Endothelial cell of umbilical vein (primary cell): ENCODE measurements around the gene SLC30A3. TPM values are rescaled to one million over a fixed set of nuclear protein-coding genes. Genes with fewer than 3 reads are reported as not detected.

Source experiments
- BruUV-seq: library from RNA; stranded (reverse); fragments of 400-500 nt; replicated peaks from 2 replicates; lab custom pipeline; 2021; lab: Mats Ljungman, UMichigan
- CTCF ChIA-PET: fragments of 300-600, 350-600 bp; sonication (Branson Sonifier 250); formaldehyde crosslinking; loops from one replicate; lab custom pipeline; 2021; ENCODE audit warnings: antibody characterized with exemption, inconsistent platforms; lab: Charles Lee
- POLR2A ChIA-PET: fragments of 300-600, 350-600 bp; sonication (Branson Sonifier 250); formaldehyde crosslinking; loops from one replicate; lab custom pipeline; 2021; ENCODE audit warnings: antibody characterized with exemption, inconsistent platforms; lab: Charles Lee
- DNase-seq: peaks from one replicate; pipeline ENCODE4 v3.0.0-alpha.2; 2011; ENCODE audit warnings: low read depth, low spot score
- FAIRE-seq: peaks from 2 replicates; lab custom pipeline; 2011; peaks lifted over from hg19 to GRCh38; lab: Jason Lieb, UNC
- H2AFZ ChIP-seq: 2 replicates; pipeline ENCODE4 v1.6.0; 2012; ENCODE audit warnings: low read depth, low read length, control low read depth, inconsistent platforms
- H3K27ac ChIP-seq: 2 replicates; pipeline ENCODE4 v1.5.1; 2011; ENCODE audit warnings: low read depth, mild to moderate bottlenecking, control low read depth, low read length, moderate library complexity; ENCODE audit not compliant: insufficient read depth
- H3K27me3 ChIP-seq, 2 experiments: 2 replicates each; pipeline versions ENCODE4 v1.6.0 to v1.6.1; 2011; ENCODE audit warnings: low read length in 2 of 2, mixed read lengths in 1 of 2; ENCODE audit not compliant: control insufficient read depth in 2 of 2, insufficient read depth in 2 of 2
- H3K36me3 ChIP-seq, 2 experiments: 2 replicates in 1 of 2; 3 replicates in 1 of 2; pipeline ENCODE4 v1.5.1; 2011; ENCODE audit warnings: low read length in 2 of 2, mild to moderate bottlenecking in 1 of 2, moderate library complexity in 1 of 2; ENCODE audit not compliant: control insufficient read depth in 2 of 2, insufficient read depth in 2 of 2; ENCODE audit errors: extremely low read depth in 1 of 2
- H3K4me1 ChIP-seq: 3 replicates; pipeline ENCODE4 v1.5.1; 2011; ENCODE audit warnings: mild to moderate bottlenecking, low read length; ENCODE audit not compliant: control insufficient read depth, insufficient read depth; ENCODE audit errors: extremely low read depth
- H3K4me2 ChIP-seq: 2 replicates; pipeline ENCODE4 v1.6.1; 2011; ENCODE audit warnings: low read length, control low read depth, mixed read lengths; ENCODE audit not compliant: insufficient read depth
- H3K4me3 ChIP-seq, 3 experiments: fragments of 200-600 bp in 1 of 3; sonication (generic), shearing (Covaris generic) in 1 of 3; replicated peaks in 1 of 3; 2 replicates each; pipeline ENCODE4 v1.5.1; 2011 to 2016; ENCODE audit warnings: control low read depth in 3 of 3, low read length in 3 of 3, mild to moderate bottlenecking in 2 of 3, inconsistent platforms in 1 of 3, low read depth in 1 of 3, moderate library complexity in 1 of 3; ENCODE audit not compliant: insufficient read depth in 1 of 3
- H3K79me2 ChIP-seq: 2 replicates; pipeline ENCODE4 v1.6.0; 2012; ENCODE audit warnings: low read length, inconsistent platforms; ENCODE audit not compliant: control insufficient read depth, insufficient read depth
- H3K9ac ChIP-seq: replicated peaks from 2 replicates; pipeline ENCODE3; 2011; ENCODE audit warnings: low read length, control low read depth; ENCODE audit not compliant: insufficient read depth; ENCODE audit errors: extremely low read depth
- H3K9me1 ChIP-seq: replicated peaks from 3 replicates; pipeline ENCODE4 v1.6.0; 2011; ENCODE audit warnings: mild to moderate bottlenecking, low read length; ENCODE audit not compliant: control insufficient read depth, insufficient read depth; ENCODE audit errors: extremely low read depth
- H3K9me3 ChIP-seq: replicated peaks from 2 replicates; pipeline ENCODE4 v1.5.1; 2012; ENCODE audit warnings: low read length, inconsistent platforms; ENCODE audit not compliant: control insufficient read depth, insufficient read depth
- H4K20me1 ChIP-seq: replicated peaks from 2 replicates; pipeline ENCODE3; 2011; ENCODE audit warnings: mild to moderate bottlenecking, low read length; ENCODE audit not compliant: control insufficient read depth, insufficient read depth; ENCODE audit errors: extremely low read depth
- CTCF ChIP-seq, 2 donors: IDR thresholded peaks; 1 replicate in 1 of 2; 2 replicates in 1 of 2; pipeline ENCODE4 v1.5.1; 2011; ENCODE audit warnings: low read length in 2 of 2, mild to moderate bottlenecking in 2 of 2, moderate library complexity in 2 of 2, control low read depth in 1 of 2, inconsistent platforms in 1 of 2, low read depth in 1 of 2; ENCODE audit not compliant: insufficient read depth in 1 of 2; ENCODE audit errors: extremely low read depth in 1 of 2
- EZH2 ChIP-seq: IDR thresholded peaks from 2 replicates; pipeline ENCODE4 v1.6.1; 2012; ENCODE audit warnings: borderline replicate concordance, low read depth, mild to moderate bottlenecking, moderate library complexity, low read length, inconsistent platforms; ENCODE audit not compliant: severe bottlenecking
- FOS ChIP-seq: IDR thresholded peaks from 2 replicates; pipeline ENCODE4 v1.6.1; 2011; ENCODE audit warnings: mild to moderate bottlenecking, low read length, moderate library complexity, borderline replicate concordance; ENCODE audit not compliant: insufficient read depth
- GATA2 ChIP-seq: IDR thresholded peaks from 2 replicates; pipeline ENCODE4 v1.7.0; 2011; ENCODE audit warnings: low read depth, mild to moderate bottlenecking, moderate library complexity, mixed read lengths, low read length; ENCODE audit not compliant: insufficient read length, insufficient read depth
- JUN ChIP-seq: IDR thresholded peaks from 2 replicates; pipeline ENCODE4 v1.6.1; 2011; ENCODE audit warnings: borderline replicate concordance, low read depth; ENCODE audit not compliant: insufficient read length, insufficient read depth
- MAX ChIP-seq: IDR thresholded peaks from 2 replicates; pipeline ENCODE4 v1.6.1; 2011; ENCODE audit not compliant: insufficient read depth, insufficient read length
- MYC ChIP-seq: IDR thresholded peaks from one replicate; pipeline ENCODE4 v1.6.1; 2011; ENCODE audit warnings: mild to moderate bottlenecking, low read depth, low read length
- POLR2A ChIP-seq: IDR thresholded peaks from 2 replicates; pipeline ENCODE4 v1.6.1; 2012; ENCODE audit warnings: low read depth, mild to moderate bottlenecking, control low read depth, low read length
- POLR2AphosphoS5 ChIP-seq: IDR thresholded peaks from 2 replicates; pipeline ENCODE4 v1.6.1; 2012; ENCODE audit warnings: low read depth, mild to moderate bottlenecking, control low read depth, low read length, moderate library complexity; ENCODE audit not compliant: insufficient read depth
- dilution Hi-C: fragments of 300-500 bp; cut with MboI; formaldehyde crosslinking; loops from one replicate; pipeline ENCODE4 v1.15.0; 2019; ENCODE audit warnings: low sequenced_read_pairs; ENCODE audit not compliant: extremely low pct_ligation_motif_present
- intact Hi-C: fragments of 100-400 bp; cut with micrococcal nuclease; formaldehyde crosslinking; loops from one replicate; pipeline ENCODE4 v1.10.0; 2022
- polyA plus RNA-seq, 4 experiments: library from polyadenylated mRNA; depleted of rRNA in 3 of 4; stranded (reverse) in 3 of 4; unstranded in 1 of 4; fragments of >200 nt; gene quantifications; 2 replicates each; pipeline versions ENCODE4 v1.2.1 to v1.2.3, GENCODE V29; 2011 to 2012; ENCODE audit warnings: missing spikeins in 1 of 4
- total RNA-seq: library from RNA; stranded (reverse); gene quantifications from 2 replicates; pipeline ENCODE4 v1.2.3, GENCODE V29; 2021

SLC30A3 gene
- total and polyA plus RNA-seq, 2 donors (not counting 3 experiments of a cell fraction or from before 2014, with no cell fraction given) = 16.7 to 63.9 TPM

- dilution Hi-C loops (no loop called here), intact Hi-C loops (no loop called here)
- DNase-seq (no peak), FAIRE-seq (no peak)
- peaks cover 25 to 41% of the 10 kb centered on the region in 2 experiments for H3K27me3 ChIP-seq
- no peak overlapping the region for H3K4me3 ChIP-seq
- H3K36me3 ChIP-seq = no peaks in the 10 kb centered on the region
- ChIA-PET POLR2A (no interaction called here), CTCF (interaction anchor here (1.0 to 6.7 kb wide), 3 partner anchors 14 to 115 kb away, joined by 4 to 115 read pairs (median 75); partner anchors contain the start of gene TRIM54)
- H3K9me3 ChIP-seq = no peaks in the 10 kb centered on the region
- H4K20me1 ChIP-seq = no peaks in the 10 kb centered on the region
- H2AFZ ChIP-seq = no peak overlapping the region
- H3K9ac ChIP-seq = no peak overlapping the region
- H3K4me1 ChIP-seq = peaks cover 8% of the 10 kb centered on the region
- no peak overlapping the region for H3K27ac ChIP-seq
- H3K9me1 ChIP-seq = no peaks in the 10 kb centered on the region
- no TSS peak for BruUV-seq
- H3K79me2 ChIP-seq = no peaks in the 10 kb centered on the region
- no peak overlapping the region for H3K4me2 ChIP-seq
- TF ChIP-seq MYC (no peak), GATA2 (no peak), POLR2AphosphoS5 (no peak), POLR2A (no peak), MAX (no peak), CTCF (IDR thresholded peaks at IDR 0.05; ENCODE audit: extremely low read depth in 1 of 2, insufficient read depth in 1 of 2, low read depth in 1 of 2, low read length in 2 of 2) (no peak), EZH2 (no peak), JUN (no peak), FOS (no peak)
Measured at GRCh38 chr2:27306136-27306535, 43.3 kb upstream of the SLC30A3 start.
